Fibroblast of villous mesenchyme (primary cell): Measurements from ENCODE around the gene HSD11B2. TPM values are rescaled to one million over a fixed set of nuclear protein-coding genes. Genes with fewer than 3 reads are reported as not detected.

Experiments
- DNase-seq: peaks from one replicate; pipeline ENCODE4 v3.0.0-alpha.2; 2010; ENCODE audit warnings: low read depth
- H3K4me3 ChIP-seq: 2 replicates; pipeline ENCODE4 v1.5.1; 2011; ENCODE audit warnings: low read depth, mild to moderate bottlenecking, low read length
- total RNA-seq: library from RNA; depleted of rRNA; stranded (reverse); fragments of >200 nt; gene quantifications from 2 replicates; pipeline ENCODE4 v1.2.3, GENCODE V29; 2012
- TF ChIP-seq, protein P1 (sequence below): IDR thresholded peaks from 2 replicates; pipeline ENCODE4 v1.5.1; 2012; ENCODE audit warnings: low read depth, mild to moderate bottlenecking, low read length; ENCODE audit not compliant: insufficient read depth

The HSD11B2 gene
- total RNA-seq, 1 donor: not detected

- TF ChIP-seq, protein P1, sequence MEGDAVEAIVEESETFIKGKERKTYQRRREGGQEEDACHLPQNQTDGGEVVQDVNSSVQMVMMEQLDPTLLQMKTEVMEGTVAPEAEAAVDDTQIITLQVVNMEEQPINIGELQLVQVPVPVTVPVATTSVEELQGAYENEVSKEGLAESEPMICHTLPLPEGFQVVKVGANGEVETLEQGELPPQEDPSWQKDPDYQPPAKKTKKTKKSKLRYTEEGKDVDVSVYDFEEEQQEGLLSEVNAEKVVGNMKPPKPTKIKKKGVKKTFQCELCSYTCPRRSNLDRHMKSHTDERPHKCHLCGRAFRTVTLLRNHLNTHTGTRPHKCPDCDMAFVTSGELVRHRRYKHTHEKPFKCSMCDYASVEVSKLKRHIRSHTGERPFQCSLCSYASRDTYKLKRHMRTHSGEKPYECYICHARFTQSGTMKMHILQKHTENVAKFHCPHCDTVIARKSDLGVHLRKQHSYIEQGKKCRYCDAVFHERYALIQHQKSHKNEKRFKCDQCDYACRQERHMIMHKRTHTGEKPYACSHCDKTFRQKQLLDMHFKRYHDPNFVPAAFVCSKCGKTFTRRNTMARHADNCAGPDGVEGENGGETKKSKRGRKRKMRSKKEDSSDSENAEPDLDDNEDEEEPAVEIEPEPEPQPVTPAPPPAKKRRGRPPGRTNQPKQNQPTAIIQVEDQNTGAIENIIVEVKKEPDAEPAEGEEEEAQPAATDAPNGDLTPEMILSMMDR: no peak
- no peak for DNase-seq
- H3K4me3 ChIP-seq: no peak overlapping the region
These were observed 33.6 kb downstream of the HSD11B2 start for GRCh38 chr16:67464565-67464964.

- no peak for DNase-seq
- H3K4me3 ChIP-seq: no peak overlapping the region
- TF ChIP-seq, protein P1: no peak
These were observed 35.7 kb downstream of the HSD11B2 start for GRCh38 chr16:67466581-67466980.

- no peak for DNase-seq
- TF ChIP-seq, protein P1: no peak
These were observed 37.8 kb downstream of the HSD11B2 start for GRCh38 chr16:67468731-67469130.

GRCh38 chr16:67470359-67470758 lies 39.4 kb downstream of the HSD11B2 start:
- DNase-seq: no peak
- TF ChIP-seq, protein P1: no peak
- H3K4me3 ChIP-seq: no peak overlapping the region

More at GRCh38 chr16:67468731-67469130, 37.8 kb downstream of the HSD11B2 start:
- no peak overlapping the region for H3K4me3 ChIP-seq

DNA sequence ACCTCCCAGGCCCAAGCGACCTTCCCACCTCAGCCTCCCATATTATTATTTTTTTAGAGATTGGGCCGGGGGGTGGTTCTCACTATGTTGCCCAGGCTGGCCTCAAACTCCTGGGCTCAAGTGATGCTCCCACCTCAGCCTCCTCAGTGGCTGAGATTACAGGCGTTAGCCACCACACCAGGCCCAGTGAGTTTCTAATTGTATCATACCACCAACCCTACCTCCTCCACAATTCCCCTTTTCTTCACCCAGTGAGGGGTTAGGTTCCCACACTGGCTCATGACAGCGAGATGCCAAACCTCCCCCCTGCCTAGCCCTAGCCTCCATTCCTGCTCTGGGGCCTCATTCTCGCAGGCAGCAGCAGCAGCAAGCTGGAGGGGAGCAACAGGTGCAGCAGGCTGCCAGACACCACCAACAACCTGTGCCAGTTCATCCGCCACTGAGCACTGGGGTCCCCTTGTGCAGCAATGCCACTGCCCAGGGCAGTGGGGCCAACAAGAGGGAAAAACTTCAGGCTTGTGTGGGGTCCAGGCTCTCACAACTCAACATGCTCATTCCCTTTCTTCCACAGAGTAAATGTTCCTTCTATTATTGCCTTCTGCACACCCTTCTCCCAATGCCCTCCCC lies 41.0 kb downstream of the HSD11B2 start:
- no peak overlapping the region for H3K4me3 ChIP-seq
- TF ChIP-seq, protein P1: no peak
- no peak for DNase-seq

DNA sequence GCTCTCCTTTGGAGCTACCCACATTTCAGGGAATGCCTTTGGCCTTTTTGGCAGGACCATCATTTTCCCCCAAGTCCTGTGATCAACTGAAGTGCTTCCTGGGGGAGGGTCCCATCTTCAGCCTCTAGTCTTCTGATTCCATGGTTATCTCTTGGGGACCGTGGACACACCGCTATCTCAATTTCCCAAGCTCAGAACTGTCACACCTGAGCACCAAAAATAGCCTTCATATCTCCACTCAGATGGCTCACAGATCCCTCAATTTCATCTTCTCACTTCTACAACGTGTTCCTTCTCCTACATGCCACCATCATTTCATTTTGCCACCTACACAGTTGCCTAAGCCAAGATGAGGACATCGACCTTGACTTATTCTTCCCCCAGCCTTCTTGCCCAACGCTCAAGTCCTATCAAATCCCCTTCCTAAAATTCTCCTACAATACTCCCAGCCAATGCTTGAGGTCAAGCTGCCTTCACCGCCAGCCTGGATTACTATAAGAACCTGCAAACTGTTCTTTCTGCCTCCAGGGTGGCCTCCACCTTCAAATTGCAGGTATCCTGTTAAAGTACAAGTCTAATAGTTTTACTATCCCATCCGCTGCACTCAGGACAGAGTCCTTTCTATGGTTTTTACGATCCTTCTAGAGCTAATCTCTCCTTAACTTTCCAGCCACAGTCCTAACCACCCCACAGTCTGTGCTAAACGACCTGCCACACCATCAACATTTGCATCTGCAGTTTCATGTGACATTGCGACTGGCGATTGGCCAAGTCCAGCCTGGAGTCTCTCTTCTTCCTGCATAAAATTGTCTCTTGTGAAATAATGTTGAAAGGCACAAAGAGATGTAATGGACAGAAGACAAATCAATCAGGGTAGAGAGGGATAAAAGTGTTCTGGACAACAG lies 43.9 kb downstream of the HSD11B2 start:
- DNase-seq: no peak
- H3K4me3 ChIP-seq: no peak overlapping the region
- TF ChIP-seq, protein P1: no peak
